Osteocyte (in vitro differentiated cells): ENCODE results near the gene RAD51B. TPM values are rescaled to one million over a fixed set of nuclear protein-coding genes. Genes with fewer than 3 reads are reported as not detected.

Experiments used
- DNase-seq: peaks from one replicate; pipeline ENCODE4 v3.0.0; 2021; ENCODE audit warnings: mixed read lengths; ENCODE audit not compliant: unreplicated experiment; ENCODE audit errors: extremely low spot score
- H3K27ac Mint-ChIP-seq: one replicate; pipeline ENCODE4 v1.8.0; 2021; ENCODE audit warnings: mild to moderate bottlenecking, mixed read lengths; ENCODE audit not compliant: unreplicated experiment
- H3K27me3 Mint-ChIP-seq: one replicate; pipeline ENCODE4 v1.8.0; 2021; ENCODE audit warnings: mixed read lengths; ENCODE audit not compliant: unreplicated experiment
- H3K36me3 Mint-ChIP-seq: one replicate; pipeline ENCODE4 v1.8.0; 2021; ENCODE audit warnings: mixed read lengths; ENCODE audit not compliant: unreplicated experiment
- H3K4me1 Mint-ChIP-seq: one replicate; pipeline ENCODE4 v1.8.0; 2021; ENCODE audit warnings: mixed read lengths; ENCODE audit not compliant: unreplicated experiment
- H3K4me3 Mint-ChIP-seq: one replicate; pipeline ENCODE4 v1.8.0; 2021; ENCODE audit warnings: mild to moderate bottlenecking, moderate library complexity, mixed read lengths; ENCODE audit not compliant: unreplicated experiment
- H3K9me3 Mint-ChIP-seq: one replicate; pipeline ENCODE4 v1.8.0; 2021; ENCODE audit warnings: mixed read lengths; ENCODE audit not compliant: unreplicated experiment
- total RNA-seq: library from RNA; stranded (reverse); gene quantifications from 2 replicates; pipeline ENCODE4 v1.2.1, GENCODE V29; 2021
- TF ChIP-seq, protein P1 (sequence below): fragments of 200-600 bp; sonication (generic); IDR thresholded peaks from 2 replicates; pipeline ENCODE4 v1.5.0; 2021; ENCODE audit warnings: antibody characterized with exemption, mild to moderate bottlenecking, moderate library complexity

Gene RAD51B
- total RNA-seq, 1 donor from 2014 or later, result 12.7 TPM

DNA sequence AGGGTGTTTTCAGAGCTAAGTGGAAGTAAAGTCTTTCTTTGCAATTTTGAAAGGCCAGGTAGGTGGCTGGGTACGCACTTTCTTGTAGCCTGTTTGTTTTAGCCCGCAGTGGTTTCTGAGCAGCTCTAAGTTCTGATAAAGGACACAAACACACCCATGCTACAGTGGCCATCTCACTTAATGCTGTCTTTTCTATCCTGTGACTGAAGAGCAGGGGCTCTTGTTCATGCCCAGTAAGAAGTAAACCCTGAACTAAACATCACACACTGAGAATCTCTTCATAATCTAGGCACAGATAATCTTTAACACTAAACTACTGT, 427.2 kb downstream of the RAD51B start:
- Mint-ChIP-seq H3K27me3 (no peaks in the 10 kb centered on the region), H3K27ac (peak overlapping the region; percentile 92), H3K9me3 (no peaks in the 10 kb centered on the region), H3K4me1 (peaks cover 68% of the 10 kb centered on the region), H3K4me3 (no peak overlapping the region), H3K36me3 (no peaks in the 10 kb centered on the region)
- TF ChIP-seq, protein P1, sequence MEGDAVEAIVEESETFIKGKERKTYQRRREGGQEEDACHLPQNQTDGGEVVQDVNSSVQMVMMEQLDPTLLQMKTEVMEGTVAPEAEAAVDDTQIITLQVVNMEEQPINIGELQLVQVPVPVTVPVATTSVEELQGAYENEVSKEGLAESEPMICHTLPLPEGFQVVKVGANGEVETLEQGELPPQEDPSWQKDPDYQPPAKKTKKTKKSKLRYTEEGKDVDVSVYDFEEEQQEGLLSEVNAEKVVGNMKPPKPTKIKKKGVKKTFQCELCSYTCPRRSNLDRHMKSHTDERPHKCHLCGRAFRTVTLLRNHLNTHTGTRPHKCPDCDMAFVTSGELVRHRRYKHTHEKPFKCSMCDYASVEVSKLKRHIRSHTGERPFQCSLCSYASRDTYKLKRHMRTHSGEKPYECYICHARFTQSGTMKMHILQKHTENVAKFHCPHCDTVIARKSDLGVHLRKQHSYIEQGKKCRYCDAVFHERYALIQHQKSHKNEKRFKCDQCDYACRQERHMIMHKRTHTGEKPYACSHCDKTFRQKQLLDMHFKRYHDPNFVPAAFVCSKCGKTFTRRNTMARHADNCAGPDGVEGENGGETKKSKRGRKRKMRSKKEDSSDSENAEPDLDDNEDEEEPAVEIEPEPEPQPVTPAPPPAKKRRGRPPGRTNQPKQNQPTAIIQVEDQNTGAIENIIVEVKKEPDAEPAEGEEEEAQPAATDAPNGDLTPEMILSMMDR, result no peak
- no peak for DNase-seq

GRCh38 chr14:68247274-68247673, 427.7 kb downstream of the RAD51B start:
- no peak overlapping the region for H3K4me3 Mint-ChIP-seq
- TF ChIP-seq, protein P1, result no peak
- no peaks in the 10 kb centered on the region for H3K9me3 Mint-ChIP-seq
- H3K36me3 Mint-ChIP-seq, result no peaks in the 10 kb centered on the region
- no peak for DNase-seq
- peaks cover 71% of the 10 kb centered on the region for H3K4me1 Mint-ChIP-seq
- H3K27me3 Mint-ChIP-seq, result no peaks in the 10 kb centered on the region
- no peak overlapping the region for H3K27ac Mint-ChIP-seq

- Mint-ChIP-seq H3K4me3 (no peak overlapping the region), H3K4me1 (peaks cover 72% of the 10 kb centered on the region), H3K27ac (peak overlapping the region; percentile 76), H3K9me3 (no peaks in the 10 kb centered on the region), H3K36me3 (no peaks in the 10 kb centered on the region), H3K27me3 (no peaks in the 10 kb centered on the region)
- TF ChIP-seq, protein P1, result no peak
- DNase-seq, result no peak
Observed at GRCh38 chr14:68247676-68248268, 428.2 kb downstream of the RAD51B start.

- no peak overlapping the region for H3K4me3 Mint-ChIP-seq
- no peak for DNase-seq
- no peaks in the 10 kb centered on the region for H3K9me3 Mint-ChIP-seq
Observed at GRCh38 chr14:68248481-68249255, 429.1 kb downstream of the RAD51B start.

More at GRCh38 chr14:68248481-68249255, 429.1 kb downstream of the RAD51B start:
- Mint-ChIP-seq H3K27ac (peak overlapping the region; percentile 76), H3K4me1 (peaks cover 81% of the 10 kb centered on the region), H3K36me3 (no peaks in the 10 kb centered on the region), H3K27me3 (no peaks in the 10 kb centered on the region)
- TF ChIP-seq, protein P1, result peak; percentile 68
